GM19023 (cell line): Measurements from ENCODE around the gene AGPS.
A peak's percentile ranks its signal among the peaks of the same experiment; 100 is the strongest.
"Not testable (repeated sequence)": the region's sequence is repeated elsewhere in the genome, so short reads cannot be mapped to it uniquely, and the experiment has no call there.

Experiments used
- ATAC-seq: cut with Tn5 transposase; IDR thresholded peaks from one replicate; pipeline ENCODE4 v1.9.1; 2021; ENCODE audit warnings: mild to moderate bottlenecking, moderate library complexity; ENCODE audit not compliant: unreplicated experiment

The AGPS gene

DNA sequence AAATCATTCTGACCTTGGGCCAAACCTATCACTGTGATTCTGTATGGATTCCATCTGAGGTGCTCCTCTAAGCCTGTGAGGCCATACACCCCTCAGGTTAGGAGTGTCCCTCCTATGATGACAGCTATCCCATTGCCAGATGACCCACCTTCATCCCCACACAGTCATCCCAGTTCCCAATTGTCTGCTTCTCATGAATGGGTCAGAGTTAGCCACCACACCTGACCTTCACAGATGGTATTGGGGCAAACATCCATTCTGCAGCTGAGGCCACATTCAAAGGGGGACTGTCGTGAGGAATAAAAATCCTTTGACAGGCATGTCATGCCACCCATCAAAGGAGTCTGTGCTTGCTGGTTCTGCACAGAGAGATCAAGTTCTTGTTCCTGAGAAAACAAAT is 155.2 kb downstream of the AGPS start:
- no peak for ATAC-seq

- ATAC-seq = no peak
These were observed 156.1 kb downstream of the AGPS start for GRCh38 chr2:177548636-177549035.

GRCh38 chr2:177549171-177549570 is 156.6 kb downstream of the AGPS start:
- no peak for ATAC-seq

- no peak for ATAC-seq
These were observed 158.0 kb downstream of the AGPS start for GRCh38 chr2:177550264-177551200.

DNA sequence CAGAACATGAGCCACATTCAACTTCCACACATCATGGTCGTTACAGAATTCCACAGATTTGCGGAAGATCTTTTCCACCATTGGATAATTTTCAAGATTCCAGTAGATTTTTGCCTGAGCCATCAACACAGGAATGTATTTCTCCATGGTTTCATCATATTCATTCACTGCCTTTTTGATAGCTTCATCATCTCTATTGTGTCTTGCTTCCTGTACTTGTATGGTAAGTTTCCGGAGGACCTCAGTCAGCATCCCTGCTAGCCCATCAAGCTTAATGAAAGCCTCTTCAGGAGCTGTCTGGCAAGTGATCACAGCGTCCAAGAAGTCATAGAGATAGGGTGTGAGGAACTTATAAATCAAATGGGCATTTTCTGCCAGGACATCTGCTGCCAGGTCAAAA is 158.8 kb downstream of the AGPS start:
- ATAC-seq = not testable (repeated sequence)

GRCh38 chr2:177551989-177552421 is 159.4 kb downstream of the AGPS start:
- ATAC-seq = no peak

- peak; percentile 96 for ATAC-seq
These were observed 160.0 kb downstream of the AGPS start for GRCh38 chr2:177552422-177553175.

DNA sequence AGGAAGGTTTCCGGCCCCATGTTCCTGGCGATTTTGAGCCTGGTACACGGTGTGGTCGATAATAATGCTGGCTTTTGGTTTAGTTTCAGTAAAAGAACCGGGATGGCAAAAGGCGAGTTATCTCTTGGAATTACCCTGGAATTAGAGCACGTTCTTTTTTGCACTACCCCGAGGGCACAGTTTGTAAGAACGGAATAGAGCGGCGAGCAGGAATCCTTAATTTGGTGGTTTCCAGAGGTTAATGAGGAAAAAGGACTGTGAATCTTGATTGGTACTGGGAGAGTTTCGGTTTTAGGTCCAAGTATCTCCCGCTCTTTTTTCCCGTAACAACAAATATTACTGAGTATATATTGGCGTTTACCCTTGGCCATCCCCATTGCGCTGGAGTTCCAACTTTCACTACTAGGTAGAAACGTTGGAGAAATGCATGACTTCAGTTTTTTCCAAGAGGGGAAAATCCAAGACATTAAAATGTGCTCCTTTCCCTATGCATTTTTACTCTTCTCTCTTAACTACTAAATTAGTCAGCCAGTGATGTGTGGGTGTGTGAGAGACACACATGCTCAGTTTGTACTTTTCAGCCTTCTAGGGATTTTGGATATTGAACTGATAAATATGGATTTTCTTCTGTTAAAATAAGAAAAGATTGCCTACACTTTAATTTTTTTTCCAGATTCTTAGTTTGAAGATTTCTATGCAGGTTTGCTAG is 160.8 kb downstream of the AGPS start:
- ATAC-seq = no peak

- ATAC-seq = no peak
These were observed 161.8 kb downstream of the AGPS start for GRCh38 chr2:177554365-177554764.

DNA sequence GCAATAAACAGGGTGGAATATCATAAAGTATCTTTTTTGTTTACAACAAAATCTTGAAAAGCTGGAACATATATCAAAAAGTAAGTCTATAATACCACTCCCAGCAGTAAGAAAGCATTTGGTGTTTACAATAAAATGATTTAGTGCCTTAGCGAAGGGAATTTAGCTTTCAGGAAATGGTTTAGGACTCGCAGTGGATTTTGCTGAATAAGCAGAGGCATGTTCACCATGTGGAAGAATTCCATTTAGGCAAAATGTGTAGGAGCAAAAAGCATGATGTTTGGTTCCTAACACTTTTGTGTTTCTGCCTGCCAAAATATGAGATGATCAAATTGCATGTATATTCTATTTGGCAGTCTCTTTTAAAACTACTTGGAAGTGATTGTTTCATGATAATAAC is 163.6 kb downstream of the AGPS start:
- no peak for ATAC-seq

- ATAC-seq = no peak
These were observed 165.2 kb downstream of the AGPS start for GRCh38 chr2:177557794-177558193.

DNA sequence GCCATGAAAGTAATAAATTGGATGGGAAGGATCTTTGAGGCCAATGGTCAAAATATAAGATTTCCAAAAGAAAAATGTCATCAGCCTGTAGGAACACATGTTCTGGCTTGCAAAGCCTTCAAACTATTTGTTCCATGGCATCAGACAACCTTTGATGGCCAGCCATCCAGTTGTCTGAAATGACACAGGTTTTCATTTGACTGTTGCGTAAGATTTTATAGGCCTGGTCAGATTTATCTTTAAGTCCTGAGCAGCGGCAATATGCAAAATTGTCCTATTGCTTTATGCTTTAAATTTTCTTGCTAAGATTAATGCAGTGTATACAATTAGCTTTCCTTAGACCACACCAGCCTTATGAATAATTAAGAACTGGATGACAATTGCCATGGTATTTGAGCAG is 167.1 kb downstream of the AGPS start:
- no peak for ATAC-seq

GRCh38 chr2:177568390-177568789 is 175.8 kb downstream of the AGPS start:
- no peak for ATAC-seq

DNA sequence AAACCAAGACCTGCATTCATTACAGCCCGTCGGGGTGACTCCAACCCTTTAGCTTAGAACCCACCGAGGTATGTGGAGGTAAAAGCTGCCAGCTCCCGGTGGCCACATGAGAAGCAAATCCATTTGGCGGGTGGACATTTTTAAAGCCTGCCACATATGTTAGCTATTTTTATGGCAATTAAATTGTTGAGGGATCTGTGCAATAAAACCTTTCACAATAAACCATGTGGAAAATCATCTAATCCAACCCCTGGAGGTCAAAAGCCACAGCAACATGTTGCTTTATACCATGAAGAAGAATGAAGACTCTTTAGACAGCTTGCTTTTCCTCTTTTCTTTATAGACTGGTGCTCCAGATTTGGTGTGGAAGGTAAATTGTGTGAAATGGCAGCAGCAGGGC is 176.3 kb downstream of the AGPS start:
- no peak for ATAC-seq

GRCh38 chr2:177572236-177572671 is 179.7 kb downstream of the AGPS start:
- ATAC-seq = no peak

- no peak for ATAC-seq
These were observed 180.5 kb downstream of the AGPS start for GRCh38 chr2:177573120-177573519.

DNA sequence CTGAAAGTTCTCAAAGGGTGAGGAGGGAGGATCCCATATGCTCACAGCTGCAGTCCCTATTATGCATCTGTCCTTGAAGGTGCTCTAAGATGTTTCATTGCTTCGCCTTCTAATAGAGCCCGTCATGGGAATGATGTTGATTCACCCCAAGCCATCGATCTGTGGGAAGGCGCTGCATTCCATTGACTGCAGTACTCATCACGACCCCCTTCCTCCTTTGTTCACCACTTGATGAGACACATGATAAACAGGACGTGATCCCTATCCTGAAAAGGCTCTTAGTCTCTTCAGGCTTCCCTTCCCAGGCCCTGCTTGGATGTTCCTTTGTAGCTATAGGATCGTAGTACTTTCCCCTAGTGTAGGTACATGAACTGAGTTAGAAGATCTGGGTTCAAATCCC is 181.8 kb downstream of the AGPS start:
- ATAC-seq = no peak

DNA sequence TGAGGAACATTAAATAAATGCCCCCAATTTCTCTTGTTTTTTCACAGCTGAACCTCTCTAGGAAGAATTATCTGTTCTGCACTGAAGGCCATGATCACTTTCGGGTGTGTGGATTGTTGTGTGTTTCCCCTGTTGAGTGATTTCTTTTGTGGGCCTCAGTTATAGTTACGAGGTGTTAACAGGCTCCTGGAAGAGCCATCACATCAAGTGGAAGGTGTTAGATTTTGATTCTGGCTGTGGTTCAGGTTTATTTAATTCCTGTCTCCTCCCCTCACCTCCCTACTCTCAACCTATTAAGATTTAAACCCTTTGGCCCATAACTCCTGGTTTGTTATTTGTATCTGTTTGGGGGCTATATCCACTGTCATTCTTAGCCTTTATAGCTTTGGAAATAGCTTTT is 182.8 kb downstream of the AGPS start:
- ATAC-seq = no peak

GRCh38 chr2:177577075-177577474 is 184.5 kb downstream of the AGPS start:
- no peak for ATAC-seq

- no peak for ATAC-seq
These were observed 185.9 kb downstream of the AGPS start for GRCh38 chr2:177578454-177578853.

GRCh38 chr2:177579486-177580036 is 187.0 kb downstream of the AGPS start:
- ATAC-seq = no peak
